T-helper 1 cell treated with Interleukin-12 subunit alpha and Interleukin-12 subunit beta and Interleukin-4 antibody, amounts not matched to agents 30 μg/mL and 1 μg/mL, for 36 hours (primary cell): ENCODE measurements around the gene PHAF1.

Source experiments
- H3K27ac Mint-ChIP-seq: one replicate; pipeline ENCODE4 v1.8.0; 2021; ENCODE audit warnings: mild to moderate bottlenecking, mixed read lengths
- H3K27me3 Mint-ChIP-seq: one replicate; pipeline ENCODE4 v1.8.0; 2021; ENCODE audit warnings: low read depth, mixed read lengths
- H3K36me3 Mint-ChIP-seq: one replicate; pipeline ENCODE4 v1.8.0; 2021; ENCODE audit warnings: low read depth, mixed read lengths
- H3K4me1 Mint-ChIP-seq: one replicate; pipeline ENCODE4 v1.8.0; 2021; ENCODE audit warnings: low read depth, mixed read lengths
- H3K4me3 Mint-ChIP-seq: one replicate; pipeline ENCODE4 v1.8.0; 2021; ENCODE audit warnings: mild to moderate bottlenecking, moderate library complexity, mixed read lengths
- H3K9me3 Mint-ChIP-seq: one replicate; pipeline ENCODE4 v1.8.0; 2021; ENCODE audit warnings: mixed read lengths

Gene PHAF1

DNA sequence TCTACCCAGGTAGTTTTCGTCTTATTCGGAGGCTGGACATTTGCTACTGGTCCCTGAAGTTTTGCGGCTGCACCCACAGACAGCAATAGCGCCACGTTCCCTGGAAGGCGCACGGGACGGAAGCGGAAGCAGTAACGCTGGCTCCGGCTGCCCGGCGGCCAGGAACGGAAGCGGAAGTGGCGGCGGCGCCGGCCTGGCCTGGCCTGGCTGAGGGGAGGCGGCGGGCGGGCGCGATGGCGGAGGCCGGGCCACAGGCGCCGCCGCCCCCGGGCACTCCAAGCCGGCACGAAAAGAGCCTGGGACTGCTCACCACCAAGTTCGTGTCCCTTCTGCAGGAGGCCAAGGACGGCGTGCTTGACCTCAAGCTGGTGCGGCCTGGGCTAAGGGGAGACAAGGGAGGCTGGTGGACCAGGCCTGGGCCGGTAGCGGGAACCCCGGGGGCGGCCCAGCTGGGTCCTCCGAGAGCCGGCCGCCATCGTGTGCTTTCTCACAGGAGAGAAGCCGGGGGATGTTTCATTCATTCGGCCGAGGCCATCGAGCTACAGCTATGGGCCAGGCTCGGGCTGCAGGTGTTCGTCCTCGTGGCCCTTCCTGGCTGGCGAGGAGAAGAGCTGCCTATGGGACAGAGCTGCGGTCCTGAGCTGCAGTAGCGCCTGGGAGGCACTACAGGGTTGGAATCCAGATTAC is 82.4 kb downstream of the PHAF1 start, which contains the start of gene E2F4:
TSS of gene E2F4 (plus strand) at position 161 of the 687 bp plus-strand sequence. CDS start at position 234, 73 bp downstream.
- Mint-ChIP-seq H3K27ac (peak within 1 kb of the TSS; percentile 82), H3K9me3 (no peaks in the 10 kb centered on the region), H3K27me3 (no peaks in the 10 kb centered on the region), H3K4me3 (peak within 1 kb of the TSS; percentile 89), H3K4me1 (peaks cover 29% of the 10 kb centered on the region), H3K36me3 (peaks cover 33% of the 10 kb centered on the region)

DNA sequence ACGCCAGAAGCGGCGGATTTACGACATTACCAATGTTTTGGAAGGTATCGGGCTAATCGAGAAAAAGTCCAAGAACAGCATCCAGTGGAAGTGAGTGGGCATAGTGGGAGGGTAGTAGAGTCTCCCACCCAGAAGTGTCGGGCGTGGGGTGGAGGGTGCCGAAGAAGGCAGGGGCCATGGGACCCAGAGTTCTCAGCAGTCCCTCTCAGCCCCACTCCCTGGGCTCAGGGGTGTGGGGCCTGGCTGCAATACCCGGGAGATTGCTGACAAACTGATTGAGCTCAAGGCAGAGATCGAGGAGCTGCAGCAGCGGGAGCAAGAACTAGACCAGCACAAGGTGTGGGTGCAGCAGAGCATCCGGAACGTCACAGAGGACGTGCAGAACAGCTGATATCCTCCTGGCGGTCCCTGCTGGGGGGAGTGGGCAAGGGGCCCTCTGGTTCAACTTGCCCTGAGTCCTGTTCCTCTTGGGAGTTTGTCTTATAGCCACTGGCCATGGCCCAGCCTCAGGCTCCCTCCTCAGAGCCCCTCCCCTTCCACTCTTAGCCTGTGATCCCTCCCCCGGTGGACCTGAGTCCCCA is 83.1 kb downstream of the PHAF1 start:
- H3K27me3 Mint-ChIP-seq = no peaks in the 10 kb centered on the region
- H3K27ac Mint-ChIP-seq = peak overlapping the region; percentile 82
- H3K4me1 Mint-ChIP-seq = peaks cover 29% of the 10 kb centered on the region
- peaks cover 33% of the 10 kb centered on the region for H3K36me3 Mint-ChIP-seq
- no peaks in the 10 kb centered on the region for H3K9me3 Mint-ChIP-seq
- peak overlapping the region; percentile 89 for H3K4me3 Mint-ChIP-seq

DNA sequence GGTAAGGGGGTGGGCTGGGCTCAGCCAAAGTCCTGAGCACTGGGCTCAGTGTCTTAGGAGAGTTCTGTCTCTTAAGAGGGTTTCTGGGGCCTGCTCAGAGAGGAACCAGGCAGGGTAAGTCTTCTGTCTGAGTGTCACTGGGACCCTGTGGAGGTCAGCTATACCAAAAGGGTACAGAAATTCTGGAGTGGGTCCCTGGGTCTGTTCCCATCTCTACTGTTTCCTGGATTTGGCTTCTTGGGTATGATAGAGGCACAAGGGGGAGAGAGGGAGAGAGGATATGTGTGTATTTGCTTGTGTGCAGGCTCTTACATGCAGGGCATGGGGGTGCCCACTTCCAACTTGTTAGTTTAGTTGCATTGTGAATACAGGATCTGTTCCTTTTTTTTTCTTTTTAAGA is 83.8 kb downstream of the PHAF1 start:
- H3K4me3 Mint-ChIP-seq = peak overlapping the region; percentile 89
- H3K4me1 Mint-ChIP-seq = peaks cover 29% of the 10 kb centered on the region
- H3K36me3 Mint-ChIP-seq = peaks cover 38% of the 10 kb centered on the region
- H3K27ac Mint-ChIP-seq = peak overlapping the region; percentile 59
- no peaks in the 10 kb centered on the region for H3K9me3 Mint-ChIP-seq
- no peaks in the 10 kb centered on the region for H3K27me3 Mint-ChIP-seq

DNA sequence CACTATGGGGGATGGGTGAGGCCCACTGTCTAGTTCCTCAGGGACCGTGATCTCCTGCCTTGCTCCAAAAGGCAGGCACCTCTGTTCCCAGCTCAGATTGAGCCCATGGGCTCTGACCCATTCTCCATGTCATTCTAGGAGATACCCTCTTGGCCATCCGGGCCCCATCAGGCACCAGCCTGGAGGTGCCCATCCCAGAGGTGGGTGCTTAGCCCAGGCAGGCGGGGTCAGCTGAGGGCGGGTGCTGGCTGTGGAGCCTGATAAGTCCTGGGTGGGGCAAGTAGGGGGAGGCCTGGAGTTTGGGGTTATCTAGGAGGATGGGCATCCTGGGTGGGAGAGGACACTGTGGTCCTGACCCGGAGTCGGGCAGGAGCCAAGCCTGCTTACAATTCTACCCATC is 84.5 kb downstream of the PHAF1 start:
- Mint-ChIP-seq H3K4me1 (peaks cover 29% of the 10 kb centered on the region), H3K27me3 (no peaks in the 10 kb centered on the region), H3K27ac (peak overlapping the region; percentile 59), H3K9me3 (no peaks in the 10 kb centered on the region), H3K36me3 (peaks cover 38% of the 10 kb centered on the region), H3K4me3 (peak overlapping the region; percentile 89)

DNA sequence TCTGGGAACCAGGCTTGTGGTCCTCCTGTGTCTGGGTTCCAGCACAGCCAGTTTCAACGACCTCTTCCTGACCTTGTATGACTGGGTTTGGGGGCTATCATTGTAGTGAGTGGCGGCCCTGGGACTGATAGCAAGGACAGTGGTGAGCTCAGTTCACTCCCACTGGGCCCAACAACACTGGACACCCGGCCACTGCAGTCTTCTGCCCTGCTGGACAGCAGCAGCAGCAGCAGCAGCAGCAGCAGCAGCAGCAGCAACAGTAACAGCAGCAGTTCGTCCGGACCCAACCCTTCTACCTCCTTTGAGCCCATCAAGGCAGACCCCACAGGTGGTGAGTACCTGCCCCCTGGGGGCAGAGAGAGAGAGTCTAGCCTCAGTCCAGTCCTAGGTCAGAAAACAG is 85.9 kb downstream of the PHAF1 start:
- H3K4me3 Mint-ChIP-seq = no peak overlapping the region

DNA sequence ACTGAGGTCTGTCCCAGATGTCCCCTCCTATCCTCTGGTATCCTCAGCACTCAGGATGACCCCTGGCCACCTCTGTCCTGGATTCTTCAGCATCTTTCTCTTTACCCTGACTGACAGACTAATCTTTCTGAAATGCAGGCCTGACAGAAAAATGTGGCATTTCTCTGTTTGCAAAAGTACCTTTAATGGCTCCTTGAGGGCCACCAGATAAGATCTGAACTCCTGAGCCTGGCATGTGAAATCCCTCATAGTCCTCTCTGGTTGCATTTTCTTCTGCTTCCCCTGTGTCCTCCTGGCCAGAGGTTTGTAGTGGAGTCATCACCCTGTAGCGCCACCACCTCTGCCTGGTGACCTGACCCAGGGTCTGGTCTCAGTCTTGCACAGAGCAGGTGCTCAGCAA is 87.1 kb downstream of the PHAF1 start:
- no peaks in the 10 kb centered on the region for H3K9me3 Mint-ChIP-seq
- peaks cover 40% of the 10 kb centered on the region for H3K36me3 Mint-ChIP-seq
- H3K4me1 Mint-ChIP-seq = peaks cover 23% of the 10 kb centered on the region
- H3K27ac Mint-ChIP-seq = no peak overlapping the region
- no peaks in the 10 kb centered on the region for H3K27me3 Mint-ChIP-seq
- no peak overlapping the region for H3K4me3 Mint-ChIP-seq

More for the DNA sequence above, 85.9 kb downstream of the PHAF1 start:
- peaks cover 40% of the 10 kb centered on the region for H3K36me3 Mint-ChIP-seq
- peaks cover 29% of the 10 kb centered on the region for H3K4me1 Mint-ChIP-seq
- no peaks in the 10 kb centered on the region for H3K27me3 Mint-ChIP-seq
- no peak overlapping the region for H3K27ac Mint-ChIP-seq
- H3K9me3 Mint-ChIP-seq = no peaks in the 10 kb centered on the region

DNA sequence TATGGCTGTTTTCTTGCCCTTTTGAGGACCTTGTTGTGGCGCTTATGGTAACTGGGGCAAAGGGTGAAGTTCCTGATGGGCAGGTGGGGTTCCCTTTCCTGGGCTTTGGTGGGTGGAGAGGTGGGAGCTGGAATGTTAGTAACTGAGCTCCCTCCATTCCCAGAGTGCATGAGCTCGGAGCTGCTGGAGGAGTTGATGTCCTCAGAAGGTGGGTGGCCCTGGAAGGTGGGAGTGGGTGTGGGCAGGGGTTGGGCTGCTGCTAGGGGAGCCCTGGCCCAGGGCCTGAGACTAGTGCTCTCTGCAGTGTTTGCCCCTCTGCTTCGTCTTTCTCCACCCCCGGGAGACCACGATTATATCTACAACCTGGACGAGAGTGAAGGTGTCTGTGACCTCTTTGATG is 88.0 kb downstream of the PHAF1 start:
- peaks cover 20% of the 10 kb centered on the region for H3K4me1 Mint-ChIP-seq
- no peak overlapping the region for H3K4me3 Mint-ChIP-seq
- peaks cover 38% of the 10 kb centered on the region for H3K36me3 Mint-ChIP-seq
- no peaks in the 10 kb centered on the region for H3K27me3 Mint-ChIP-seq
- no peak overlapping the region for H3K27ac Mint-ChIP-seq
- H3K9me3 Mint-ChIP-seq = no peaks in the 10 kb centered on the region
